CD4-positive, alpha-beta memory T cell (primary cell): ENCODE data around the gene ORC4. TPM values are rescaled to one million over a fixed set of nuclear protein-coding genes. Genes with fewer than 3 reads are reported as not detected.
A peak's percentile ranks its signal among the peaks of the same experiment; 100 is the strongest.

ENCODE experiments used
- CTCF ChIA-PET: fragments of 350-600 bp; sonication (Branson Sonifier 250); formaldehyde crosslinking; loops from one replicate; lab custom pipeline; 2021; ENCODE audit warnings: inconsistent platforms; ENCODE audit not compliant: partially characterized antibody; lab: Charles Lee
- POLR2A ChIA-PET: fragments of 350-600 bp; sonication (Branson Sonifier 250); formaldehyde crosslinking; loops from one replicate; lab custom pipeline; 2021; ENCODE audit not compliant: partially characterized antibody; lab: Charles Lee
- DNase-seq, 5 donors: peaks; one replicate each; pipeline versions ENCODE4 v3.0.0 to v3.0.0-alpha.2; 2020 to 2022; ENCODE audit warnings: mixed read lengths in 1 of 5
- H3K27ac ChIP-seq: one replicate; pipeline ENCODE4 v1.7.0; 2013; ENCODE audit warnings: low read depth, low read length
- H3K27me3 ChIP-seq: 2 replicates; pipeline ENCODE4 v1.7.0; 2013; ENCODE audit warnings: mild to moderate bottlenecking, low read length, moderate library complexity; ENCODE audit not compliant: insufficient read depth
- H3K36me3 ChIP-seq: 2 replicates; pipeline ENCODE4 v1.7.0; 2013; ENCODE audit warnings: mild to moderate bottlenecking, low read length, moderate library complexity; ENCODE audit not compliant: insufficient read depth
- H3K4me1 ChIP-seq: 2 replicates; pipeline ENCODE4 v1.7.0; 2013; ENCODE audit warnings: mild to moderate bottlenecking, low read length, moderate library complexity; ENCODE audit not compliant: insufficient read depth
- H3K4me3 ChIP-seq, 2 donors: one replicate each; pipeline ENCODE4 v1.7.0; 2013; ENCODE audit warnings: low read length in 2 of 2, mild to moderate bottlenecking in 1 of 2
- H3K9me3 ChIP-seq, 2 donors: one replicate each; pipeline ENCODE4 v1.7.0; 2013; ENCODE audit warnings: low read length in 2 of 2, control low read depth in 1 of 2; ENCODE audit not compliant: control insufficient read depth in 1 of 2
- H3K27ac Mint-ChIP-seq, 7 donors: one replicate each; pipeline ENCODE4 v1.8.0; 2020 to 2021; ENCODE audit warnings: mixed read lengths in 7 of 7, mild to moderate bottlenecking in 6 of 7, inconsistent platforms in 3 of 7, moderate library complexity in 3 of 7
- H3K27me3 Mint-ChIP-seq, 2 donors: one replicate each; pipeline ENCODE4 v1.8.0; 2020 to 2021; ENCODE audit warnings: mixed read lengths in 2 of 2
- H3K36me3 Mint-ChIP-seq, 2 donors: one replicate each; pipeline ENCODE4 v1.8.0; 2020 to 2021; ENCODE audit warnings: mixed read lengths in 2 of 2, inconsistent platforms in 1 of 2, mild to moderate bottlenecking in 1 of 2
- H3K4me1 Mint-ChIP-seq, 4 donors: one replicate each; pipeline ENCODE4 v1.8.0; 2020 to 2021; ENCODE audit warnings: mixed read lengths in 4 of 4, mild to moderate bottlenecking in 1 of 4
- H3K4me3 Mint-ChIP-seq, 8 donors: one replicate each; pipeline ENCODE4 v1.8.0; 2020 to 2021; ENCODE audit warnings: mixed read lengths in 8 of 8, mild to moderate bottlenecking in 7 of 8, moderate library complexity in 6 of 8, inconsistent platforms in 3 of 8
- H3K9me3 Mint-ChIP-seq, 8 donors: one replicate each; pipeline ENCODE4 v1.8.0; 2020 to 2021; ENCODE audit warnings: mixed read lengths in 8 of 8, mild to moderate bottlenecking in 5 of 8, inconsistent platforms in 3 of 8, moderate library complexity in 1 of 8
- intact Hi-C: fragments of 100-400 bp; cut with micrococcal nuclease; formaldehyde crosslinking; loops from one replicate; pipeline ENCODE4 v1.15.1; 2023
- polyA plus RNA-seq, 2 donors: library from polyadenylated mRNA; unstranded; fragments of 300-500 nt; fragmentation: Illumina TruSeq; gene quantifications; one replicate each; pipeline ENCODE4 v1.2.3, GENCODE V29; 2021
- total RNA-seq, 2 experiments: library from RNA; stranded (reverse); gene quantifications; one replicate each; pipeline ENCODE4 v1.2.3, GENCODE V29; 2021

ORC4 gene
- 10 to 100 TPM; 59.4 to 60.1 TPM for total RNA-seq
- 10 to 100 TPM; 42.9 to 52.7 TPM for polyA plus RNA-seq

DNA sequence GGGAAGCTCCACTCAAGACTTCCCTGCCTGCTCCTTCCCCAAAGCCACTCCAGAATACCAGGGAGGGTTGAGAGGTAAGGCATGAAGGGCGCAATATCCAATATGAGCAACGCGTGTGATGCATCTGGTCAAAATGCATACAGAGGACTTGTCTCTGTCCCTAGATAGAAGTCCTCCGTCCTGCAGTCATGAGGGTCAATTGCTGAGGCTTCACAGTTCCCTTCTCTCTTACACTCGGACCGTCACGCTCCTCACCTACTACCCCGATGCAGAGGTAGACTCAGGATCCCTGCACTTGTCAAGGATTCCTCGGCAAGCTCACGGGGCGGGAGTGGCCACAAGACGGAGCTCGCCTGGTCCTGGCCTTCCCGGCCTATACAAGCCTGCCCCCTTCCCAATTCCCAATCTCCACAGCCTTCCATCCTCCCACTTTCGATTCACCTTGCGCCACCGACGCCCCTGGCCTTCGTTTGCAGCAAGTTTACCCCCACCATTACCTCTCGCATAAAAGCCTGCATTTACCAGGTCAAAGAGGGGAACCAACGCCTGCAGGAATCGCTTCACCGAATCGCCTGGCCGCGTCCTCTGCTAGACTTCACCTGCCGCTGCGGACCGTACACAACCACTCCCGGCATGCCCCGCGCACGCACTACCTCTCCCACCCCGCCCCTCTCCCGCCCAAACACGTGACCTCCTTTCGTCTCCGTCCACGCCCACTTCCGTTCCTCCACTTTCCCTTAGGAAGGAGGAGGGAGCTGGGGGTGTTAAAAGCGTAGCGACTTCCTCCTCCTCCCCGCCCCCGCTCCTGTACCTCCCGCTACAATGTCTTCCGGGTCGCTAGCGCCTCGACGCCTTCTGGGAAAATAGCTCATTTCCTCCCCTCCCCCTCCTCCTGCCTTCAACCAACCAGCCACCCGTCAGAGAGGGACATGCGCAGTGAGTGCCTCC lies at the start of gene ORC4:
Gene ORC4 (minus strand): TSS at position 627 of the 948 bp plus-strand sequence. CDS start 44,779 bp downstream, outside the sequence.
- H3K27me3 ChIP-seq: no peaks in the 10 kb centered on the region
- H3K27ac ChIP-seq: peak within 1 kb of the TSS; percentile 89
- ChIA-PET POLR2A (interaction anchor here (0.6 to 3.0 kb wide), 26 partner anchors 9 to 1567 kb away, joined by 3 to 27 read pairs (median 4); partner anchors contain the start of genes EPC2, KIF5C and MMADHC), CTCF (interaction anchor here (0.7 to 3.6 kb wide), 8 partner anchors 9 to 1566 kb away, joined by 3 to 15 read pairs (median 4); partner anchors contain the start of gene EPC2)
- Mint-ChIP-seq H3K27me3 (no peaks in the 10 kb centered on the region), H3K4me3 (peak within 1 kb of the TSS; percentile 92 to 100 (median 99)), H3K36me3 (peaks cover 3 to 19% of the 10 kb centered on the region in 2 donors), H3K27ac (peak within 1 kb of the TSS; percentile 85 to 98 (median 97)), H3K4me1 (peaks cover 44 to 83% (median 63%) of the 10 kb centered on the region in 4 donors), H3K9me3 (no peaks in the 10 kb centered on the region)
- H3K36me3 ChIP-seq: no peaks in the 10 kb centered on the region
- H3K4me3 ChIP-seq: peak within 1 kb of the TSS; percentile 87 to 93
- peak; percentile 94 to 99 (median 97) for DNase-seq
- intact Hi-C loops: loop anchor here (1.0 to 5.0 kb wide), 7 partner anchors 30 to 1567 kb away; partner anchors contain the start of genes ACVR2A, KIF5C and MMADHC
- H3K4me1 ChIP-seq: peaks cover 57% of the 10 kb centered on the region
- no peaks in the 10 kb centered on the region for H3K9me3 ChIP-seq

DNA sequence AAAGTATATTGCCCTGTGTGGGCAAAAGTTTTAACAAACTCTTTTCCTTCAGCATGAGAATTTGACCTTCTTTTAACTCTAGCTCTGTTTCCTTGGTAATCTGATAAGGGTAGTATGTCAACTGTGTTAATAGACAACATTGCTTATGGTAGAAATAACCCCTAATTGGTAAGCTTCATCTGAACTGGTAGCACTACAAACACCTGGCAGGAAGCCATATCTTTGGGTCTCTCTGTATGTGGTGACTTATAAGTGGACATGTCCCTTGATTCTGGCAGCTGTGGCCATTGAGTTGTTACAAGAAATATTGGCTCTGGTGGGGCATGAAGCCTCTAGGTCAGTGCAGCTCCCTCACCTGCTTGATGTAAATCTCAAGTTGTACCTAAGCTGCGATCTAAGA lies 47.3 kb upstream of the ORC4 start:
- H3K27me3 Mint-ChIP-seq: no peaks in the 10 kb centered on the region
- ChIA-PET POLR2A (no interaction called here), CTCF (interaction anchor here (1.6 kb wide), 1 partner anchor 441 kb away, joined by 4 read pairs; no protein-coding TSS in a partner anchor)
- H3K27ac Mint-ChIP-seq: no peak overlapping the region
- intact Hi-C loops: no loop called here
- H3K4me1 Mint-ChIP-seq: peaks cover 0 to 4% (median 0%) of the 10 kb centered on the region in 4 donors
- H3K4me1 ChIP-seq: no peaks in the 10 kb centered on the region
- H3K9me3 ChIP-seq: no peaks in the 10 kb centered on the region
- no peak overlapping the region for H3K4me3 Mint-ChIP-seq
- H3K27ac ChIP-seq: no peak overlapping the region
- peaks cover 0 to 1% (median 0%) of the 10 kb centered on the region in 8 donors for H3K9me3 Mint-ChIP-seq
- H3K27me3 ChIP-seq: no peaks in the 10 kb centered on the region
- no peak overlapping the region for H3K4me3 ChIP-seq
- no peak for DNase-seq
- H3K36me3 Mint-ChIP-seq: peaks cover 0 to 14% of the 10 kb centered on the region in 2 donors
- no peaks in the 10 kb centered on the region for H3K36me3 ChIP-seq

DNA sequence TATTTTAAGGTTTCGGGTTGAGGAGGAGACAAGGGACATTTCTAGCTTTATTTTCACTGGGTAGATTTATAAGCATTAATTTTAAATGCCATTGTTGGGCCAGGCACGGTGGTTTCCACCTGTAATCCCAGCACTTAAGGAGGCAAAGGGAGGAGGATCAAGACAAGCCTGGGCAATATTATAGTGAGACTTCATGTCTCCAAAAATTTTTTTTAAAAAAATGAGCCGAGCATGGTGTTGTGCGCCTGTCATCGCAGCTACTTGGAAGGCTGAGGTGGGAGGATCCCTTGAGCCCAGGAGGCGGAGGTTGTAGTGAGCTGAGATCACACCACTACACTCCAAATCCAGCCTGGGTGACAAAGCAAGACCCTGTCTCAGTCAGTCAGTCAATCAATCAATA lies 45.4 kb upstream of the ORC4 start:
- Mint-ChIP-seq H3K4me1 (peaks cover 0 to 4% (median 0%) of the 10 kb centered on the region in 4 donors), H3K36me3 (peaks cover 0 to 7% of the 10 kb centered on the region in 2 donors), H3K27ac (no peak overlapping the region), H3K4me3 (no peak overlapping the region), H3K27me3 (no peaks in the 10 kb centered on the region), H3K9me3 (peaks cover 0 to 1% (median 0%) of the 10 kb centered on the region in 8 donors)
- Histone ChIP-seq H3K27me3 (no peaks in the 10 kb centered on the region), H3K4me1 (no peaks in the 10 kb centered on the region), H3K9me3 (no peaks in the 10 kb centered on the region), H3K4me3 (no peak overlapping the region), H3K36me3 (no peaks in the 10 kb centered on the region), H3K27ac (no peak overlapping the region)
- no peak for DNase-seq
- ChIA-PET POLR2A (interaction anchor here (1.8 kb wide), 1 partner anchor 45 kb away, joined by 4 read pairs; the partner anchor contains the start of genes MBD5 and ORC4), CTCF (interaction anchor here (1.0 kb wide), 1 partner anchor 51 kb away, joined by 3 read pairs; no protein-coding TSS in a partner anchor)
- intact Hi-C loops: no loop called here

DNA sequence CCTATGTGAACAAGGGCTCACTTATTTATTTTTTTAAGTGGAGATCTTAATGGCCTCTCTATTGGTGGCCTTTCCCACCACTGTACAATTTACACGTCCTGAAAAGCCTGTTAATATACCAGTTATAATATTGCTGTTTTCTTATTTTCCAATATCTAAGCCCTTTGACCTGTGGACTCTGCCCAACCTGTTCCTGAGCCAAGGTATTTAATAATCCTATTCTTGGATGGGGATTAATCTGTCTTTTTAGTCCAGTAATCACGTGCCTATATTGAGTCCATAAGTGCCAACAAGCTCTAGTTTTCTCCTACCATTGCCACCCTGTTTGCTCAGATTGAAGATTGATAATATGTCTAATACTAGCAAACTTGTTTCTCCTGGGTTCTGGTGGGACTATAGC lies 43.1 kb upstream of the ORC4 start:
- CTCF ChIA-PET: no interaction called here

DNA sequence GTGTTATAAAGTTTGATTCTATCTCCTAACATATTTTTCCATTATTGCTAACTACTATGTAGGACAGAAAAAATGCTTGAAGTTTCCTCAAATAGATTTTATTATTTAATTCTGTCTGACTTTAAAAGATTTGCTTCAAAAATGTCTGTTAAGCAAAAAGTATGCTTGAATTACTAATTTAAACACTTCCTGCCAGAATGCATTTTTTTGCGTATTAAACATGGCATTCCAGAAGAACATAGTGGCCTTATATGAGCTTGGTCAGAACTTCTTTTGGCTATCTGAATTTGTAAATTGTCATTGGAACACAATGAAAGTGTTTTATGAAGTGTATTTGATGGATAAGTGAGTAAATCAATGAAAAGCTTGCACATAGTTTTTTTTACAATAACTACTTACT lies 38.1 kb upstream of the ORC4 start:
- no peaks in the 10 kb centered on the region for H3K9me3 ChIP-seq
- ChIA-PET CTCF (no interaction called here), POLR2A (no interaction called here)
- Mint-ChIP-seq H3K27ac (no peak overlapping the region), H3K4me1 (peaks cover 0 to 4% (median 2%) of the 10 kb centered on the region in 4 donors), H3K36me3 (peaks cover 8 to 11% of the 10 kb centered on the region in 2 donors), H3K4me3 (no peak overlapping the region), H3K9me3 (no peaks in the 10 kb centered on the region), H3K27me3 (no peaks in the 10 kb centered on the region)
- intact Hi-C loops: no loop called here
- H3K27me3 ChIP-seq: no peaks in the 10 kb centered on the region
- H3K4me3 ChIP-seq: no peak overlapping the region
- no peaks in the 10 kb centered on the region for H3K4me1 ChIP-seq
- H3K27ac ChIP-seq: no peak overlapping the region
- H3K36me3 ChIP-seq: no peaks in the 10 kb centered on the region
- DNase-seq: no peak

More for the DNA sequence above, 43.1 kb upstream of the ORC4 start:
- no peaks in the 10 kb centered on the region for H3K9me3 ChIP-seq
- POLR2A ChIA-PET: no interaction called here
- peak overlapping the region in 1 of 7 donors; percentile 53 for H3K27ac Mint-ChIP-seq
- H3K4me3 Mint-ChIP-seq: no peak overlapping the region
- H3K4me3 ChIP-seq: no peak overlapping the region
- DNase-seq: no peak
- H3K9me3 Mint-ChIP-seq: peaks cover 0 to 1% (median 0%) of the 10 kb centered on the region in 8 donors
- H3K4me1 ChIP-seq: no peaks in the 10 kb centered on the region
- H3K27me3 ChIP-seq: no peaks in the 10 kb centered on the region
- peaks cover 0 to 2% (median 0%) of the 10 kb centered on the region in 4 donors for H3K4me1 Mint-ChIP-seq
- H3K36me3 ChIP-seq: no peaks in the 10 kb centered on the region
- no peaks in the 10 kb centered on the region for H3K27me3 Mint-ChIP-seq
- peaks cover 2 to 7% of the 10 kb centered on the region in 2 donors for H3K36me3 Mint-ChIP-seq
- intact Hi-C loops: no loop called here
- no peak overlapping the region for H3K27ac ChIP-seq

DNA sequence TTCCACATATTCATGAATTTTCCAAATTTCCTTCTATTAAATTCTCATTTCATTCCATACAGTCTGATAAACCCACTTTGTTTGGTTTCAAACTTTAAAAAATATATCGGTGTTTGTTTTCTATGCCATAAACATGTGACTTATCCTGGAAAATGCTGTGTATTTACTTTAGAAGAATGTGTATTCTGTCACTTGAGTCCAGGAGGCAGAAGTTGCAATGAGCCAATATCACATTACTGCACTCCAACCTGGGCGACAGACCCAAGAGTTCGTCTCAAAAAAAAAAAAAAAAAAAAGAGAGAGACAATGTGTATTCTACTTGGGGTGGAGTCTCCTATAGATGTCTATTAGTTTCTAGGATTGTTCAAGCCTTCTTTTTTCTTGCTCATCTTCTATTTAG lies 32.1 kb upstream of the ORC4 start:
- CTCF ChIA-PET: no interaction called here
- Histone ChIP-seq H3K36me3 (no peaks in the 10 kb centered on the region), H3K27me3 (no peaks in the 10 kb centered on the region), H3K4me3 (no peak overlapping the region), H3K4me1 (peaks cover 4% of the 10 kb centered on the region), H3K27ac (no peak overlapping the region), H3K9me3 (no peaks in the 10 kb centered on the region)
- H3K4me3 Mint-ChIP-seq: peak overlapping the region in 1 of 8 donors; percentile 10
- DNase-seq: no peak
- H3K4me1 Mint-ChIP-seq: peaks cover 21 to 28% (median 24%) of the 10 kb centered on the region in 4 donors
- POLR2A ChIA-PET: no interaction called here
- no peaks in the 10 kb centered on the region for H3K27me3 Mint-ChIP-seq
- H3K36me3 Mint-ChIP-seq: peaks cover 10% of the 10 kb centered on the region in 2 donors
- no peak overlapping the region for H3K27ac Mint-ChIP-seq
- H3K9me3 Mint-ChIP-seq: peaks cover 0 to 6% (median 3%) of the 10 kb centered on the region in 8 donors
- intact Hi-C loops: no loop called here

DNA sequence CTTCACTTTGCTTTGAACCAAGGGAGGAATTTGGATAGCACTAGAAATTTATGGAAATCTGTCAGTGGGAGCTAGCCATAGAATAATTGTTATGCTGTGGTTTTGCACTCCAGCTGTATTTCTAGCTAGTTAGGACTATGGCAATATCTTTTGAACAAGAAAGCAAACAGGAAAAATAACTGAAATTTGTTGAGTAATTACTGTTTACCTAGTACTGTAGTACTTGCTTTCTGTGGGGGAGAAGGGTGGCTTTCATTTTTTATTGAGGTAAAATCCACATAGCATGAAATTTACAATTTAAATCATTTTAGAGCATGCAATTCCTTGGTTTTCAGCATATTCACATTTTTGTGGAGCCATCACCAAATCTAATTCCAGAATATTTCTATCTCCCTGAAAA lies 28.7 kb upstream of the ORC4 start:
- CTCF ChIA-PET: no interaction called here
- Mint-ChIP-seq H3K27me3 (no peaks in the 10 kb centered on the region), H3K27ac (no peak overlapping the region), H3K36me3 (peaks cover 4% of the 10 kb centered on the region in 2 donors), H3K9me3 (peaks cover 0 to 6% (median 3%) of the 10 kb centered on the region in 8 donors), H3K4me3 (no peak overlapping the region), H3K4me1 (peaks cover 31 to 38% (median 35%) of the 10 kb centered on the region in 4 donors)
- H3K36me3 ChIP-seq: no peaks in the 10 kb centered on the region
- no peaks in the 10 kb centered on the region for H3K9me3 ChIP-seq
- peaks cover 4% of the 10 kb centered on the region for H3K4me1 ChIP-seq
- no peak overlapping the region for H3K4me3 ChIP-seq
- no peak for DNase-seq
- intact Hi-C loops: no loop called here
- H3K27me3 ChIP-seq: no peaks in the 10 kb centered on the region
- POLR2A ChIA-PET: no interaction called here
- no peak overlapping the region for H3K27ac ChIP-seq
